Osteocyte (in vitro differentiated cells): ENCODE measurements around the gene SLC25A40. TPM values are rescaled to one million over a fixed set of nuclear protein-coding genes. Genes with fewer than 3 reads are reported as not detected.

Experiments
- DNase-seq: peaks from one replicate; pipeline ENCODE4 v3.0.0; 2021; ENCODE audit warnings: mixed read lengths; ENCODE audit not compliant: unreplicated experiment; ENCODE audit errors: extremely low spot score
- H3K27ac Mint-ChIP-seq: one replicate; pipeline ENCODE4 v1.8.0; 2021; ENCODE audit warnings: mild to moderate bottlenecking, mixed read lengths; ENCODE audit not compliant: unreplicated experiment
- H3K27me3 Mint-ChIP-seq: one replicate; pipeline ENCODE4 v1.8.0; 2021; ENCODE audit warnings: mixed read lengths; ENCODE audit not compliant: unreplicated experiment
- H3K36me3 Mint-ChIP-seq: one replicate; pipeline ENCODE4 v1.8.0; 2021; ENCODE audit warnings: mixed read lengths; ENCODE audit not compliant: unreplicated experiment
- H3K4me1 Mint-ChIP-seq: one replicate; pipeline ENCODE4 v1.8.0; 2021; ENCODE audit warnings: mixed read lengths; ENCODE audit not compliant: unreplicated experiment
- H3K4me3 Mint-ChIP-seq: one replicate; pipeline ENCODE4 v1.8.0; 2021; ENCODE audit warnings: mild to moderate bottlenecking, moderate library complexity, mixed read lengths; ENCODE audit not compliant: unreplicated experiment
- H3K9me3 Mint-ChIP-seq: one replicate; pipeline ENCODE4 v1.8.0; 2021; ENCODE audit warnings: mixed read lengths; ENCODE audit not compliant: unreplicated experiment
- CTCF ChIP-seq: fragments of 200-600 bp; sonication (generic); IDR thresholded peaks from 2 replicates; pipeline ENCODE4 v1.5.0; 2021; ENCODE audit warnings: antibody characterized with exemption, mild to moderate bottlenecking, moderate library complexity
- total RNA-seq: library from RNA; stranded (reverse); gene quantifications from 2 replicates; pipeline ENCODE4 v1.2.1, GENCODE V29; 2021

The SLC25A40 gene
- total RNA-seq, 1 donor from 2014 or later, result 19.8 TPM

GRCh38 chr7:87885018-87885417 lies 8.9 kb upstream of the SLC25A40 start:
- Mint-ChIP-seq H3K4me3 (no peak overlapping the region), H3K27me3 (no peaks in the 10 kb centered on the region), H3K36me3 (peaks cover 2% of the 10 kb centered on the region), H3K9me3 (no peaks in the 10 kb centered on the region), H3K27ac (no peak overlapping the region), H3K4me1 (peaks cover 2% of the 10 kb centered on the region)
- no peak for TF ChIP-seq CTCF
- no peak for DNase-seq

GRCh38 chr7:87882151-87882937 lies 6.2 kb upstream of the SLC25A40 start:
- Mint-ChIP-seq H3K4me1 (peaks cover 13% of the 10 kb centered on the region), H3K36me3 (peaks cover under 1% of the 10 kb centered on the region), H3K9me3 (no peaks in the 10 kb centered on the region), H3K4me3 (no peak overlapping the region), H3K27ac (no peak overlapping the region), H3K27me3 (no peaks in the 10 kb centered on the region)
- TF ChIP-seq CTCF, result no peak
- no peak for DNase-seq

GRCh38 chr7:87878208-87878735 lies 2.1 kb upstream of the SLC25A40 start:
- TF ChIP-seq CTCF, result no peak
- no peaks in the 10 kb centered on the region for H3K27me3 Mint-ChIP-seq
- peak overlapping the region; percentile 50 for H3K27ac Mint-ChIP-seq
- DNase-seq, result no peak
- no peaks in the 10 kb centered on the region for H3K9me3 Mint-ChIP-seq
- peaks cover 32% of the 10 kb centered on the region for H3K4me1 Mint-ChIP-seq
- peak overlapping the region; percentile 97 for H3K4me3 Mint-ChIP-seq
- H3K36me3 Mint-ChIP-seq, result peaks cover 3% of the 10 kb centered on the region

- H3K36me3 Mint-ChIP-seq, result peaks cover 7% of the 10 kb centered on the region
- peak overlapping the region; percentile 97 for H3K27ac Mint-ChIP-seq
- H3K9me3 Mint-ChIP-seq, result no peaks in the 10 kb centered on the region
- peaks cover 30% of the 10 kb centered on the region for H3K4me1 Mint-ChIP-seq
- no peak for TF ChIP-seq CTCF
- DNase-seq, result no peak
- peak overlapping the region; percentile 97 for H3K4me3 Mint-ChIP-seq
- no peaks in the 10 kb centered on the region for H3K27me3 Mint-ChIP-seq
Measured at GRCh38 chr7:87877366-87878040, 1.3 kb upstream of the SLC25A40 start.

GRCh38 chr7:87876869-87877234 lies 692 bp upstream of the SLC25A40 start:
- peak overlapping the region; percentile 97 for H3K27ac Mint-ChIP-seq
- peaks cover 12% of the 10 kb centered on the region for H3K36me3 Mint-ChIP-seq
- no peak for DNase-seq
- H3K27me3 Mint-ChIP-seq, result no peaks in the 10 kb centered on the region
- peaks cover 31% of the 10 kb centered on the region for H3K4me1 Mint-ChIP-seq
- TF ChIP-seq CTCF, result no peak
- H3K9me3 Mint-ChIP-seq, result peaks cover 6% of the 10 kb centered on the region
- peak overlapping the region; percentile 97 for H3K4me3 Mint-ChIP-seq
